Astrocyte (in vitro differentiated cells and primary cell): ENCODE measurements around the gene WDR81. TPM values are rescaled to one million over a fixed set of nuclear protein-coding genes. Genes with fewer than 3 reads are reported as not detected.

ENCODE experiments used
- DNase-seq: peaks from one replicate; pipeline ENCODE4 v3.0.0-alpha.2; 2010; ENCODE audit warnings: low read depth
- FAIRE-seq: peaks from 2 replicates; lab custom pipeline; 2011; peaks lifted over from hg19 to GRCh38; lab: Jason Lieb, UNC
- H2AFZ ChIP-seq: 2 replicates; pipeline ENCODE4 v1.6.0; 2012; ENCODE audit warnings: low read depth, low read length, inconsistent platforms
- H3K27ac ChIP-seq: 2 replicates; pipeline ENCODE4 v1.5.1; 2011; ENCODE audit warnings: low read depth, low read length, inconsistent platforms
- H3K27me3 ChIP-seq: 2 replicates; pipeline ENCODE4 v1.6.0; 2011; ENCODE audit warnings: low read length, inconsistent platforms; ENCODE audit not compliant: insufficient read depth
- H3K36me3 ChIP-seq: 2 replicates; pipeline ENCODE4 v1.5.1; 2011; ENCODE audit warnings: low read length, inconsistent platforms; ENCODE audit not compliant: insufficient read depth
- H3K4me1 ChIP-seq: 2 replicates; pipeline ENCODE4 v1.5.1; 2011; ENCODE audit warnings: low read length, inconsistent platforms; ENCODE audit not compliant: insufficient read depth
- H3K4me2 ChIP-seq: 2 replicates; pipeline ENCODE4 v1.6.0; 2012; ENCODE audit warnings: low read length, inconsistent platforms
- H3K4me3 ChIP-seq: 2 replicates; pipeline ENCODE4 v1.5.1; 2011; ENCODE audit warnings: low read depth, mild to moderate bottlenecking, low read length, inconsistent platforms; ENCODE audit not compliant: insufficient read depth
- H3K79me2 ChIP-seq: 2 replicates; pipeline ENCODE4 v1.6.0; 2012; ENCODE audit warnings: mild to moderate bottlenecking, low read length, inconsistent platforms; ENCODE audit not compliant: insufficient read depth
- H3K9ac ChIP-seq: 2 replicates; pipeline ENCODE4 v1.6.0; 2012; ENCODE audit warnings: mild to moderate bottlenecking, low read length, inconsistent platforms
- H3K9me3 ChIP-seq: 2 replicates; pipeline ENCODE4 v1.5.1; 2012; ENCODE audit warnings: low read depth, mild to moderate bottlenecking, low read length, inconsistent platforms; ENCODE audit not compliant: insufficient read depth
- H4K20me1 ChIP-seq: 2 replicates; pipeline ENCODE4 v1.6.0; 2012; ENCODE audit warnings: low read length, inconsistent platforms; ENCODE audit not compliant: insufficient read depth
- H3K27ac Mint-ChIP-seq: one replicate; pipeline ENCODE4 v1.8.0; 2021; ENCODE audit warnings: mild to moderate bottlenecking, mixed read lengths; ENCODE audit not compliant: unreplicated experiment
- H3K27me3 Mint-ChIP-seq: one replicate; pipeline ENCODE4 v1.8.0; 2021; ENCODE audit warnings: low read depth, mixed read lengths; ENCODE audit not compliant: unreplicated experiment
- H3K36me3 Mint-ChIP-seq: one replicate; pipeline ENCODE4 v1.8.0; 2021; ENCODE audit warnings: low read depth, mixed read lengths; ENCODE audit not compliant: unreplicated experiment
- H3K4me1 Mint-ChIP-seq: one replicate; pipeline ENCODE4 v1.8.0; 2021; ENCODE audit warnings: low read depth, mixed read lengths; ENCODE audit not compliant: unreplicated experiment
- H3K4me3 Mint-ChIP-seq: one replicate; pipeline ENCODE4 v1.8.0; 2021; ENCODE audit warnings: mild to moderate bottlenecking, moderate library complexity, mixed read lengths; ENCODE audit not compliant: unreplicated experiment
- H3K9me3 Mint-ChIP-seq: one replicate; pipeline ENCODE4 v1.8.0; 2021; ENCODE audit warnings: mild to moderate bottlenecking, mixed read lengths; ENCODE audit not compliant: unreplicated experiment
- CTCF ChIP-seq: IDR thresholded peaks from 2 replicates; pipeline ENCODE4 v1.5.1; 2011; ENCODE audit warnings: low read depth, mild to moderate bottlenecking, inconsistent platforms, low read length, moderate library complexity; ENCODE audit not compliant: insufficient read depth
- EZH2 ChIP-seq: IDR thresholded peaks from 2 replicates; pipeline ENCODE4 v1.6.1; 2012; ENCODE audit warnings: mild to moderate bottlenecking, low read length, inconsistent platforms; ENCODE audit not compliant: insufficient read depth
- total RNA-seq: library from RNA; stranded (reverse); gene quantifications from 2 replicates; pipeline ENCODE4 v1.2.1, GENCODE V29; 2021

The WDR81 gene
- total RNA-seq, 1 donor from 2014 or later, result 12.3 TPM

- DNase-seq (peak; percentile 92), FAIRE-seq (peak; percentile 78)
- no peaks in the 10 kb centered on the region for H3K36me3 ChIP-seq
- no peaks in the 10 kb centered on the region for H3K27me3 Mint-ChIP-seq
- no peaks in the 10 kb centered on the region for H3K9me3 ChIP-seq
- H3K9me3 Mint-ChIP-seq, result no peaks in the 10 kb centered on the region
- no peak overlapping the region for H3K4me3 ChIP-seq
- TF ChIP-seq EZH2 (no peak), CTCF (no peak)
- H3K4me2 ChIP-seq, result peak overlapping the region; percentile 69
- peaks cover 30% of the 10 kb centered on the region for H3K4me1 Mint-ChIP-seq
- peaks cover 6% of the 10 kb centered on the region for H4K20me1 ChIP-seq
- H3K27ac Mint-ChIP-seq, result peak overlapping the region; percentile 92
- H3K79me2 ChIP-seq, result no peaks in the 10 kb centered on the region
- H3K4me1 ChIP-seq, result peaks cover 23% of the 10 kb centered on the region
- peak overlapping the region; percentile 26 for H3K9ac ChIP-seq
- H2AFZ ChIP-seq, result no peak overlapping the region
- peak overlapping the region; percentile 1 for H3K4me3 Mint-ChIP-seq
- peaks cover 30% of the 10 kb centered on the region for H3K36me3 Mint-ChIP-seq
- H3K27me3 ChIP-seq, result no peaks in the 10 kb centered on the region
- H3K27ac ChIP-seq, result peak overlapping the region; percentile 45
Observed at GRCh38 chr17:1779571-1780131, 55.1 kb downstream of the WDR81 start.

GRCh38 chr17:1782171-1782567 lies 57.7 kb downstream of the WDR81 start:
- H3K27me3 ChIP-seq, result no peaks in the 10 kb centered on the region
- FAIRE-seq (no peak), DNase-seq (no peak)
- H4K20me1 ChIP-seq, result peaks cover 8% of the 10 kb centered on the region
- Mint-ChIP-seq H3K36me3 (peaks cover 14% of the 10 kb centered on the region), H3K27ac (no peak overlapping the region), H3K4me3 (no peak overlapping the region), H3K9me3 (no peaks in the 10 kb centered on the region), H3K27me3 (no peaks in the 10 kb centered on the region), H3K4me1 (peaks cover 36% of the 10 kb centered on the region)
- H3K79me2 ChIP-seq, result no peaks in the 10 kb centered on the region
- H3K4me3 ChIP-seq, result no peak overlapping the region
- H3K9ac ChIP-seq, result no peak overlapping the region
- H2AFZ ChIP-seq, result no peak overlapping the region
- H3K4me1 ChIP-seq, result peaks cover 25% of the 10 kb centered on the region
- H3K9me3 ChIP-seq, result no peaks in the 10 kb centered on the region
- TF ChIP-seq CTCF, result no peak
- TF ChIP-seq EZH2, result no peak
- H3K4me2 ChIP-seq, result no peak overlapping the region
- H3K27ac ChIP-seq, result no peak overlapping the region
- peaks cover 8% of the 10 kb centered on the region for H3K36me3 ChIP-seq

GRCh38 chr17:1783271-1783670 lies 58.8 kb downstream of the WDR81 start:
- DNase-seq (no peak), FAIRE-seq (no peak)
- H3K9me3 Mint-ChIP-seq, result no peaks in the 10 kb centered on the region
- H3K9me3 ChIP-seq, result no peaks in the 10 kb centered on the region
- no peak overlapping the region for H3K4me3 ChIP-seq
- H3K4me3 Mint-ChIP-seq, result no peak overlapping the region
- H3K27me3 ChIP-seq, result no peaks in the 10 kb centered on the region
- H3K27ac ChIP-seq, result peak overlapping the region; percentile 2
- peak overlapping the region; percentile 10 for H3K9ac ChIP-seq
- peaks cover 8% of the 10 kb centered on the region for H3K36me3 ChIP-seq
- no peak overlapping the region for H2AFZ ChIP-seq
- H3K4me1 Mint-ChIP-seq, result peaks cover 41% of the 10 kb centered on the region
- no peaks in the 10 kb centered on the region for H3K79me2 ChIP-seq
- H3K27me3 Mint-ChIP-seq, result no peaks in the 10 kb centered on the region
- no peak for TF ChIP-seq EZH2
- no peak for TF ChIP-seq CTCF
- H3K4me1 ChIP-seq, result peaks cover 33% of the 10 kb centered on the region
- H4K20me1 ChIP-seq, result peaks cover 11% of the 10 kb centered on the region
- H3K4me2 ChIP-seq, result no peak overlapping the region
- peaks cover 8% of the 10 kb centered on the region for H3K36me3 Mint-ChIP-seq
- H3K27ac Mint-ChIP-seq, result peak overlapping the region; percentile 38
